ENCODE measurements around the gene TENM3. TPM values are rescaled to one million over a fixed set of nuclear protein-coding genes. Genes with fewer than 3 reads are reported as not detected.

The TENM3 gene
- total and polyA plus RNA-seq, 10 of the 15 experiments (the other 5 are each of a cell fraction or from before 2014, with no cell fraction given), result 0.01 to 1.7 (median 0.08) TPM; not detected in 2

GRCh38 chr4:182421753-182422152, 178.6 kb downstream of the TENM3 start:
- DNase-seq (ENCODE audit: low read depth, low spot score), result no peak
- ChIA-PET POLR2A (no interaction called here), SMC1A (ENCODE audit: uncharacterized antibody, unreplicated experiment) (no interaction called here), RAD21 (ENCODE audit: unreplicated experiment) (no interaction called here), CTCF (no interaction called here)
- H3K4me1 ChIP-seq (ENCODE audit: control insufficient read depth, insufficient read depth, low read length), result no peaks in the 10 kb centered on the region
- ATAC-seq, result no peak
- no peaks in the 10 kb centered on the region for H3K79me2 ChIP-seq (ENCODE audit: control insufficient read depth, insufficient read depth, low read length)
- no peaks in the 10 kb centered on the region for H3K9me3 ChIP-seq (replicated peaks; ENCODE audit: control insufficient read depth, insufficient read depth, low read length)
- no peak for FAIRE-seq
- no peak overlapping the region for H3K27ac ChIP-seq (ENCODE audit: control insufficient read depth, insufficient read depth)
- no peaks in the 10 kb centered on the region for H3K36me3 ChIP-seq (ENCODE audit: control insufficient read depth in 2 of 2, insufficient read depth in 2 of 2, low read length in 1 of 2)
- no peak overlapping the region for H2AFZ ChIP-seq (ENCODE audit: control insufficient read depth, low read depth, low read length)
- TF ChIP-seq USF2 (IDR thresholded peaks at IDR 0.05; ENCODE audit: borderline replicate concordance, low read depth, low read length) (no peak), PAX5 (IDR thresholded peaks at IDR 0.05; ENCODE audit: borderline replicate concordance, low read depth, low read length) (no peak), MEF2B (IDR thresholded peaks at IDR 0.05; ENCODE audit: partially characterized antibody, poor library complexity, severe bottlenecking) (no peak), RAD21 (IDR thresholded peaks at IDR 0.05; ENCODE audit: insufficient read depth, low read depth, low read length) (no peak), CHD4 (IDR thresholded peaks at IDR 0.05) (no peak), SRF (IDR thresholded peaks at IDR 0.05; ENCODE audit: low read depth in 2 of 2, low read length in 2 of 2) (no peak), CREB1 (IDR thresholded peaks at IDR 0.05; ENCODE audit: low read depth) (no peak), CBFB (IDR thresholded peaks at IDR 0.05; ENCODE audit: low read depth) (no peak), ASH2L (IDR thresholded peaks at IDR 0.05; ENCODE audit: borderline replicate concordance, low read depth) (no peak), SUZ12 (IDR thresholded peaks at IDR 0.05; ENCODE audit: unreplicated experiment) (no peak), USF1 (IDR thresholded peaks at IDR 0.05; ENCODE audit: borderline replicate concordance, extremely low read length, insufficient read depth, low read depth, low read length) (no peak), NR2C2 (IDR thresholded peaks at IDR 0.05; ENCODE audit: borderline replicate concordance, control insufficient read depth, insufficient read length, low read depth) (no peak), ESRRA (IDR thresholded peaks at IDR 0.05; ENCODE audit: low read length) (no peak), EP300 (IDR thresholded peaks at IDR 0.05; ENCODE audit: borderline replicate concordance in 1 of 2, control insufficient read depth in 1 of 2, low read depth in 2 of 2, low read length in 2 of 2) (no peak), ZNF592 (IDR thresholded peaks at IDR 0.05) (no peak), KAT2A (conservative IDR thresholded peaks at IDR 0.05; ENCODE audit: control insufficient read depth, low read depth, low read length) (no peak), MTA2 (IDR thresholded peaks at IDR 0.05; ENCODE audit: low read depth) (no peak), NFIC (IDR thresholded peaks at IDR 0.05; ENCODE audit: low read depth, low read length) (no peak), RFX5 (IDR thresholded peaks at IDR 0.05; ENCODE audit: low read depth, low read length) (no peak), ZNF207 (IDR thresholded peaks at IDR 0.05; ENCODE audit: borderline replicate concordance) (no peak)
- H3K9ac ChIP-seq (ENCODE audit: control insufficient read depth, insufficient read depth, low read length), result no peak overlapping the region
- no peak overlapping the region for H3K4me2 ChIP-seq (ENCODE audit: control insufficient read depth, insufficient read depth)
- intact Hi-C loops (cut with micrococcal nuclease; ENCODE audit: unreplicated experiment), result no loop called here
- H4K20me1 ChIP-seq (ENCODE audit: control insufficient read depth, insufficient read depth), result no peaks in the 10 kb centered on the region
- BruUV-seq (replicated peaks), result no TSS peak
- H3K27me3 ChIP-seq (replicated peaks in 1 of 2; ENCODE audit: control insufficient read depth in 2 of 2, insufficient read depth in 2 of 2, low read length in 1 of 2), result no peaks in the 10 kb centered on the region
- in situ Hi-C loops (cut with MboI), result no loop called here
- no peak overlapping the region for H3K4me3 ChIP-seq
- 61% methylated on average over 5 of the region's 5 CpGs for WGBS (ENCODE audit: insufficient coverage, insufficient replicate concordance, low lambda C conversion rate, missing lambda C conversion rate)

All from GM12878 (cell line).